HG02938 (cell line): ENCODE data around the gene PAM16.

Source experiments
- ATAC-seq: cut with Tn5 transposase; IDR thresholded peaks from one replicate; pipeline ENCODE4 v1.9.1; 2021; ENCODE audit warnings: mild to moderate bottlenecking, moderate library complexity; ENCODE audit not compliant: unreplicated experiment

PAM16 gene

DNA sequence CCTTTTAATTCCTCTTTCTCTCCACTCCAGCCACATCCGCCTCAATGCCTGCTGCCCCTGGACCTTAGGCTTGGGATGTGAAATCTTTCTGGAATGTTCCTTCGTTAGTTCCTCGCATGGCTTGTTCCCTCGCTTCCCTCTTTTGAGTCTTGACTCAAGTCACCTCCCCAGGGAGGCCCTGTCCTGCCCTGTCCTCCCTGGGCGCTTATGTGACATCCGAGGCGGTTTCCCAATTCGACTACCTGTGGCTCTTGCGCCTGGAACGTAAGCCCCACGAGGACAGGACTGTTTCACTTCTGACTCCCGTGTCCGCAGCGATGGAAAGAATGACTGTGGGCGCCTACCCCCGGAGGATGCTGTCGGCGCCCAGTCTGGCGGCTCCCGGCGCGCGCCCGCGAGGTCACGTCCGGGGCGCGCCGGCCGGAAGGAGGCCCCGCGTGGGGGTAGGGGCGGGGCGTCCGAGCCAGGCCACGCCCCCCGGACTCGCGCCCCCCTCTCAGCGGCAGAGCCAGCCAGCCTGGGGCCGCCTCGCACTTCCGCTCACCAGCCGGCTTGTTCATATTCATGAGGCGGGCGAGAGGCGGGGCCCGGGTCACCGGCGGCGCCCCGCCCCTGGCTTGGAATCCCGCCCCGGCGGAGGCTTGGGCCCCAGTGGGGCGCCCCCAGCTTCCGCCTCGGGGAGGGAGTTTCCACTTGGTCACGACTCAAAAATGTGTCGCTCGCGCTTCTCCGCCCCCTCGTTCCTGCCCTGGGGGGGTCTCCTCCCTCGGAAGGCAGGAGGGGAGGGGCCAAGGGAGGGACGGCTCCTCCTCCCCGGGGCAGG is 43.7 kb downstream of the PAM16 start:
- ATAC-seq = peak; percentile 84

DNA sequence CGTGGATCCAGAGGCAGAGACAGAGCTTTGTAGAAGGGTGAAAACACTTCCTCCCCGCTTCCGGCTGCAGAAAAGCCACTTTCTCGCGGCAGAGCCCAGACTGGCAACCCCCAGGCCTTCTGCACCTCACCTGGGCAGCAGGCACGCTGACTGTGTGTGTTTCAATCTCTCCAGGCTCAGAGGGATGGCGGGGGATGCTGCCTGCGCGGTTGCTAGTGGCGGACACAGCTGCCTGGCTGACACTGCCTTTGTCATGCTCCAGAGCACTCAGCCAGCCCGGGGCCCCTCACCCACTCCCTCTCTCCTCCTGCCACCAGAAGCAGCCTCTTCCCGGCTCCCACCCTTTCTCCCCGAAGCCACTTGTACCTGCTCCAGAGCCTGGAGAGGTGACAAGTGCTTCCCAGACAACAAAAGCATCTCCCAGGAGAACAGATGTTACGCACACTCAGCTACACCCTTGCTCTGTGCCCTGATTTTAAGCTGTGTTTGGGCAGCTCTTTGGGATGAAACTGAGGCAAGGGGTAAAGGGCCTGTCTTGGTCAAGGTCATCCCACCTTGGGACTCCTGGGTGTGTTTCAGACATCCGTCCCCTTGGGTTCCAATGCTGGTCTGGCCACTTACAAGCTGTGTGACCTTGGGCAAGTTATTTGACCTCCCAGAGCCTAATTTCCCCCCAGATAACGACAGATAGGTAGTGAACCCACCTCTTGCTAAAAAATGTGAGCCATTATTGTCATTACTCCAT is 44.5 kb downstream of the PAM16 start:
- ATAC-seq = no peak

DNA sequence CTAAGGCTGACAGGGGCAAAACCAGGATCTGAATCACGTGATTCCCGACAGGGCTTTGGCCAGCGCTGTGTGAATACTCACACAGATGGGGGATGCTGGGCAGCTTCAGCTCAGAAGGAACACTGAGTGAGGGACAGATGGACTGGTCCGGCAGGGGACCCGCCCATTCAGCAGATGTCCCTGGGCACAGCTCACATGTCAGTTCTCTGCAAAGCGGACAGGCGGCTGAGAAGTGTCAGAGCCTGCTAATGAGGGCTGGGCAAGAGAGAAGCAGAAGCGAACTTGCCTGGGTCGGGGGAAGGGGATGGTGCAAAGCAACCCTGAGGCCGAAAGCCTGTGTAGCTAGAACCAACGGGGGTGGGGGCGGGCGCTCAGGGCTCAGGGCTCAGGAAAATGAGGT is 47.1 kb downstream of the PAM16 start:
- ATAC-seq = no peak

DNA sequence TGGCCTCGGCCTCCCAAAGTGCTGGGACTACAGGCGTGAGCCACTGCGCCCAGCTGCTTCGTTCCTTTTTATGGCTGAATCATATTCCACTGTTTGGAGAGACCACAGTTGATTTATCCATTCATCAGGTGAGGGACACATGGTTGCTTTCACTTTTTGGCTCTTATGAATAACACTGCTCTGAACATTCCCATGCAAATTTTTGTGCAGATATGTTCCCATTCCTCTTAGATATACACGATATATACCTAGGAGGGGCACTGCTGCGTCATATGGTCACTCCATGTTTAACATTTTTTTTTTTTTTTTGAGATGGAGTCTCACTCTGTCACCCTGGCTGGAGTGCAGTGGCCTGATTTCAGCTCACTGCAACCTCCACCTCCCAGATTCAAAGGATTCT is 49.2 kb downstream of the PAM16 start:
- no peak for ATAC-seq

DNA sequence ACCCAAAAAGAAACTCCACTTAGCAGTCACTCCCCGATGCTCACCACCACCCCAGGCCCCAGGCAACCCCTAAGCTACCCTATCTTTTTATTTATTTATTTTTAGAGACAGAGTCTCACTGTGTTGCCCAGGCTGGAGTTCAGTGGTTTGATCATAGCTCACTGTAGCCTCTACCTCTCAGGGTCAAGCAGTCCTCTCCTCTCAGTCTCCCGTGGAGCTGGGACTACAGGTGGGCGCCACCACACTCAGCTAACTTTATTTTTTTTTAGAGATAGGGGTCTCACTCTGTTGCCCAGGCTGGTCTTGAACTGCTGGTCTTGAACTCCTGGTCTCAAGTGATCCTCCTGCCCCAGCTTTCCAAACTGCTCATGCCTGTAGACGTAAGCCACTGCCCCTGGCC is 49.9 kb downstream of the PAM16 start:
- no peak for ATAC-seq

DNA sequence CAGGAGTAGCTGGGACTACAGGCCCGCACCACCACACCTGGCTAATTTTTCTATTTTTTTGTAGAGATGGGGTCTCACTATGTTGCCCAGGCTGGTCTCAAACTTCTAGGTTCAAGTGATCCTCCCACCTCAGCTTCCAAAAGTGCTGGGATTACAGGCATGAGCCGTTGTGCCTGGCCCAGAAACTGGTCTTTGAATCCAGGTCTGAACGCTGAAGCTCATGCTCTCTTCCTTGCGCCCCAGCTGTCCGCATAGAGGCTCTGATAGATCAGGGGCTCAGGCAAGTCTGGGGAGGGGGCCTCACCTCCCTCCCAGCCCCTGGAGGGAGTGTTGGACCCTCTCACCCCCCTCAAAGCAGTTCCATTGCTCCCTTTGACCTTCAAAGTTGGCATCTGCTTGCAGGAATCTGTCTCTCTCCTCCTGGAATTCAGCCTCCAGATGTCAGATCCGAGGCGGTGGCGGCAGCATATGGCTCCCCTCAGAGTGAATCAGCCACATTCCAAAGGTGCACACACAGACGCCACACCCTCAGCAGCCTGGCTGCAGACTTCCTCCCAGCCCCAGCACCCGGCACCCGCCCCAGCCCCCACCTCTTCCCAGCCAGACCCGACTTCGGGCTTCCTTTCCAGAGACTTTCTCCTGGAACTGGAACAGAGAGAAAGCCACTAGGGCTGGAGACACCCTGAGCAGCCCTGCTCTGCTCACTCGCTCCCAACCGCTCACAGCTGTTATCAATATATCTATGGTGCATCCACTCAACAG is 52.2 kb downstream of the PAM16 start:
- no peak for ATAC-seq

DNA sequence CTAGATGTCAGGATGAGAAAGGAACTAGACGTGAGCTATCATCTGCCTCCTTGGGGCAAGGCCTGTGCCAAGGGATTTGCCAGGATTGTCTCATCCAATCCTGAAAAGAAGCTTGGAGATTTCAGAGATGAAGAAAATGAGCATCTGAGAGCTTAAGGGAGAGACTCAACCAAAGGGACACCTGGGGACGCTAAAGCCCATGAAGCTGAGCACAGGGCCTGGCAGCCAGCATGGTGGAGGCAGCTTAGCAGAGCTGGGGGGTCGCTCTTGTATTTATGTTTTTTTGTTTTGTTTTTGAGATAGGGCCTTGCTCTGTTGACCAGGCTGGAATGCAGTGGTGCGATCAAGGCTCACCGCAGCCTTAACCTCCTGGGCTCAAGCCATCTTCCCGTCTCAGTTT is 53.6 kb downstream of the PAM16 start:
- no peak for ATAC-seq

DNA sequence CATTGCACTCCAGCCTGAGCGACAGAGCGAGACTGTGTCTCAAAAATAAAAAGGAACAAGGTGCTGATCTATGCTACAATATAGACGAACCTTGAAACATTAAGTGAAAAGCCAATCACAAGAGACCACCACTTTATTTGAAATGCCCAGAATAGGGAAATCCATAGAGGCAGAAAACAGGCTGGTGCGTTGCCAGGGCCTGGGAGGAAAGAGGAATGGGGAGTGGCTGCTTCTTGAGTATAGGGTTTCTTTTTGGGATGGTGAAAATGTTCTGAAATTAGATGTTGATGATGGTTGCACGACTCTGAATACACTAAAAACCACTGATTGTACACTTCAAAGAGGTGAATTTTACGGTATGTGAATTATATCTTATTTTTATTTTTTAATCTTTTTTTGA is 55.5 kb downstream of the PAM16 start:
- ATAC-seq = no peak

DNA sequence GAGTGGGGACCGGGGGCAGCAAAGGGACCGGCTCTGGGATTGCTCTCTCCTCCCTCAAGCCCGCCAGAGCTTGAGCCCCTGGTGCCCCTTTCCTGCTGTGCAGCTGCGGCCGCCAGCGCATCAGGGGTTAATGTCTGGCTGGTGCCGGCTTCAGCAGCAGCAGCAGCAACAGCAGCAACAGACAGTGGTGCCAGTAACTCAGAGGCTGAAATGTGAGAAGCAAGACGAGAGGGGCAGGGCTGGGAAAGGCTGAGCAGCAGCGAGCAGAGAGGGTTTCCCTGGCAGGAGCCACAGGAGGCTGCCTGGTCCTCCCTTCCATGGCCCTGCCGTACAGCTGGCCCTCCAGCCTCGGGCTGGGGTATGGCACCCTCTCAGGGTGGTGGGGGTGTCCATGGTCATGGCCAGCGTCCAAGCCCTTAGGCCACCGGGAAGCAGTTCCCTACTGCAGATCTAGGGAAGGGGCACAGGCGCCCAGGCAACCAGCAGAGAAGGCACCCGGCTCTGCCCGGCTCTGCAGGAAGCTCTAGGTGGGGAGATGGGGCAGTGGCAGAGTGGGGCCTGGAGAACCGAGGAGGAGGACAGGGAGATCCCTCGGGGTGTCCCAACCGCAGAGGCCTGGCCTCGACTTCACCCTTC is 57.2 kb downstream of the PAM16 start:
- ATAC-seq = no peak

DNA sequence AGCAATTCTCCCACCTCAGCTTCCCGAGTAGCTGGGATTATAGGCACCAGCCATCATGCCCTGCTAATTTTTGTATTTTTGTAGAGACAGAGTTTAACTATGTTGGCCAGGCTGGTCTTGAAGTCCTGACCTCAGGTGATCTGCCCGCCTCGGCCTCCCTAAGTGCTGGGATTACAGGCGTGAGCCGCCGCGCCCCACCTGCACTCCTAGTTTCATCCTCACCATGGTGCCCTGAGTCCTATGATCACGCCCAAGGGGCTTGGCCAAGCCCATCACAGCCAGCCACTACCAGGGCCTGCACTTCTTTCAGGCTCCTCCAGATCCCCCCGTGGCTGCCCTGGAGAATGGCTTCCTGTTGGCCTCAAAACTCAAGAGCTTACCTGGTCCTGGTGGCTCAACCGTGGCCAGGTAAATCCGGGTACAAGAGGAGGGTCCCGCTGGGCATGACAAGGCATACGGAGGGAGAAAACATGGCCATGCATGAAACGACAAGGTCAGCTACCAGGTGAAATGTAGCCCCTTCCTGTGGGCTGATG is 57.9 kb downstream of the PAM16 start:
- no peak for ATAC-seq

DNA sequence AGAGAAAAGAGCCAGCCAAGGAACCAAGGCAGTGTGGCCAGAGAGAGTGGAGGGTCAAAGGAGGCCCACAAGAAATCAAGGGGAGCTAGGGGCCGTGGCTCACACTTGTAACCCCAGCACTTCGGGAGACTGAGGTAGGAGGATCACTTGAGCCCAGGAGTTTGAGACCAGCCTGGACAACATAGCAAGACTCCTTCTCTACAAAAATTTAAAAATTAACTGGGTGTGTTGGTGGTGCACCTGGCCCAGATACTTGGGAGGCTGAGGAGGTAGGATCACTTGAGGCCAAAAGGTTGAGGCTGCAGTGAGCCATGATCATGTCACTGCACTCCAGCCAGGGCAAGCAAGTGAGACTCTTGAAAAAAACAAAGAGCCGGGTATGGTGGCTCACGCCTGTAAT is 59.4 kb downstream of the PAM16 start:
- no peak for ATAC-seq
